ENCODE results near the gene POU2F3.
A peak's percentile ranks its signal among the peaks of the same experiment; 100 is the strongest.

The POU2F3 gene

DNA sequence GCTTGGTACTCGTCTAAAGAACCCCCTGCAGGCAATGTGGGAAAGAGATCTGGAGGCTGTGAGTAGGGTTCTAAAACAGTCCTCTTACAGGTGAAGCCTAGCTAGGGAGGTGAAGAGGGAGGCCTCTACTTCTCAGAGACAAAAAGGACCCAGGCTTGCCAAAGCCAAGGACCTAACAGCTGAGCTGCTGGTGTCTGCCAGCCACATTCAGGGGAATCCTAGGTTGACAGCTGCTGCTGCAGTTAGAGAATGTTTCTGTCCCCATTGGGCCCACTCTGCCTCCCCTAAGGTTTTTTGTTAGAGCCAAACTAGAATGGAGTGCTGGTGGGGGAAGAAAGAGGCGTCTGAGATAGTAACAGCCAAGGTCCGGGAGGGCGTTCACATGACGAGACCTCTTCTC, 58.5 kb downstream of the POU2F3 start:
- Histone ChIP-seq H2AFZ (ENCODE audit: low read depth, low read length) (no peak overlapping the region), H3K4me2 (ENCODE audit: low read length) (no peak overlapping the region), H3K4me3 (ENCODE audit: low read length) (no peak overlapping the region), H3K79me2 (ENCODE audit: low read length) (no peaks in the 10 kb centered on the region), H3K27ac (ENCODE audit: low read length) (no peak overlapping the region), H4K20me1 (ENCODE audit: insufficient read depth, low read length) (no peaks in the 10 kb centered on the region), H3K27me3 (ENCODE audit: low read depth, low read length) (peaks cover 71% of the 10 kb centered on the region), H3K9me3 (ENCODE audit: insufficient read depth, low read length) (no peaks in the 10 kb centered on the region), H3K4me1 (ENCODE audit: low read length) (no peaks in the 10 kb centered on the region), H3K36me3 (replicated peaks; ENCODE audit: low read depth, low read length) (no peaks in the 10 kb centered on the region), H3K9ac (ENCODE audit: low read length) (no peak overlapping the region)
- TF ChIP-seq, protein P1, sequence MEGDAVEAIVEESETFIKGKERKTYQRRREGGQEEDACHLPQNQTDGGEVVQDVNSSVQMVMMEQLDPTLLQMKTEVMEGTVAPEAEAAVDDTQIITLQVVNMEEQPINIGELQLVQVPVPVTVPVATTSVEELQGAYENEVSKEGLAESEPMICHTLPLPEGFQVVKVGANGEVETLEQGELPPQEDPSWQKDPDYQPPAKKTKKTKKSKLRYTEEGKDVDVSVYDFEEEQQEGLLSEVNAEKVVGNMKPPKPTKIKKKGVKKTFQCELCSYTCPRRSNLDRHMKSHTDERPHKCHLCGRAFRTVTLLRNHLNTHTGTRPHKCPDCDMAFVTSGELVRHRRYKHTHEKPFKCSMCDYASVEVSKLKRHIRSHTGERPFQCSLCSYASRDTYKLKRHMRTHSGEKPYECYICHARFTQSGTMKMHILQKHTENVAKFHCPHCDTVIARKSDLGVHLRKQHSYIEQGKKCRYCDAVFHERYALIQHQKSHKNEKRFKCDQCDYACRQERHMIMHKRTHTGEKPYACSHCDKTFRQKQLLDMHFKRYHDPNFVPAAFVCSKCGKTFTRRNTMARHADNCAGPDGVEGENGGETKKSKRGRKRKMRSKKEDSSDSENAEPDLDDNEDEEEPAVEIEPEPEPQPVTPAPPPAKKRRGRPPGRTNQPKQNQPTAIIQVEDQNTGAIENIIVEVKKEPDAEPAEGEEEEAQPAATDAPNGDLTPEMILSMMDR (IDR thresholded peaks at IDR 0.05; ENCODE audit: low read depth, low read length) = no peak
- no peak for TF ChIP-seq EZH2phosphoT487 (IDR thresholded peaks at IDR 0.05; ENCODE audit: low read depth)

DNA sequence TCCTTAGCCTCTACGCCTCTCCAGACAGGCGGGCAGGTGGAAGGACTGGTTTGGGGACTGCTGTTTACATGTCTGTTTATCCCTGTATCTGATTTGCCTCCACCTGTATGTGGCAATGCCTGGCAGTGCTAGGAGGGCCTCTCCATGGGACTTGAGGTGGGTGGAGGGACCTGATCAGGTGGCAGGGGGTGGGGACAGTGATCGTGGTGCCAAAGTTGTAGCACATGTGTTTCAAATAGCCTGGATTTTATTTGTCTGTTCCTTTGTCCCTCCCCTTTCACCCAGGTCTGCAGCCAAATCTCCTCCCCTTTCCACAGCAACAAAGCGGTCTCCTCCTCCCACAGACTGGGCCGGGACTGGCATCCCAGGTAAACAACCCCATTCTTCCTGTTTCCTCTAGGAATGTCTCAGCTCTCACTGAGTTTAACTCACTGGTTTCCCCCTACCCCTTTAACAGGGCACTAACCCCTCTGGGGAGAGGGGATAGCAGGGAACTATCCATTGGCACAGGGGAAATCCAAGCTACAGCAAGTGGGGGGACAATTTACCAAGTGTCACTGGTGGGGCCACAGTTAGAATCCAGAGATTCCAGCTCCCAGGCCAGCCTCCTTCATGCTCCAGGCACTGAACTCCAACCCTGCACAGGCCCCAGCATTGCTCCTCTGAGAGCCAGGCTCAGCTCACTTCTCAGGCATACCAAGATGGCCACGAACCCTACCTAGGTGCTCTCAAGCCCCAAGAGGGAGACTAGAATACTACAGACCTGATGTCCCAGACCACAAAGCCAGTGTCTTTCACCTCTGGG, 62.3 kb downstream of the POU2F3 start:
- no peaks in the 10 kb centered on the region for H3K9me3 ChIP-seq (ENCODE audit: insufficient read depth, low read length)
- peaks cover 36% of the 10 kb centered on the region for H3K27me3 ChIP-seq (ENCODE audit: low read depth, low read length)
- no peak overlapping the region for H3K4me3 ChIP-seq (ENCODE audit: low read length)
- no peak overlapping the region for H2AFZ ChIP-seq (ENCODE audit: low read depth, low read length)
- H3K36me3 ChIP-seq (replicated peaks; ENCODE audit: low read depth, low read length) = no peaks in the 10 kb centered on the region
- H3K27ac ChIP-seq (ENCODE audit: low read length) = no peak overlapping the region
- TF ChIP-seq EZH2phosphoT487 (IDR thresholded peaks at IDR 0.05; ENCODE audit: low read depth) = no peak
- TF ChIP-seq, protein P1 (IDR thresholded peaks at IDR 0.05; ENCODE audit: low read depth, low read length) = no peak
- peaks cover 18% of the 10 kb centered on the region for H3K4me1 ChIP-seq (ENCODE audit: low read length)
- H3K79me2 ChIP-seq (ENCODE audit: low read length) = no peaks in the 10 kb centered on the region
- no peak overlapping the region for H3K4me2 ChIP-seq (ENCODE audit: low read length)
- H4K20me1 ChIP-seq (ENCODE audit: insufficient read depth, low read length) = no peaks in the 10 kb centered on the region
- no peak overlapping the region for H3K9ac ChIP-seq (ENCODE audit: low read length)

DNA sequence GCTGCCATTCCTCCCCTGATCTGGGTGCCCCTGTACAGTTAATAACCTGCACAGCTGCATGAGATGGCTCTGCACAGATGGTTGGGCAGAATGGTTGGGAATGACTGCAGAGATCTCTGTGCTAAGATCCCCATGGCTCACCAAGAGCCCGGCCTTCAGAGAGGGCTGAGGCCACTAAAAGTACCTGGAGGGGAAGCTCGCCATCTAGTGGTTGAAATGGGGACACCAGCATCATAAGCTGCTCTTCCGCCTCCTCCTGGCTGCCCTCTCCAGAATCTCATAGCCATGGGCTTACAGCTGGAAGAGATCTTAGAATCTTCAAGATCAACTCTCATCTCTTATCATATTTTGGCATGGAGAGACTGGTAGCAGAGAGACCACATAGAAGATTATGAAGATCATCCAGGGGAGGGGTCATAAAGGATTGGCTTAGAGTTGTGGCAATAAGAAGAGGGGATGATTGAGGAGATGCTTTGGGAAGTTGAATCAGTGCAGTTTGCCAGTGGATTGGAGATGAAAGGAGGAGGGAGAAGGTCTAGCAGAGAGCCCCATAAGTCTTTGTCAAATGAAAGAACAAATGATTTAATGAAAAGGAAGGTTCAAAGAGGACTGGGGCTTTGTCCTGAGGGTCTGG, 63.2 kb downstream of the POU2F3 start:
- no peaks in the 10 kb centered on the region for H3K9me3 ChIP-seq (ENCODE audit: insufficient read depth, low read length)
- no peak overlapping the region for H3K4me3 ChIP-seq (ENCODE audit: low read length)
- H3K27me3 ChIP-seq (ENCODE audit: low read depth, low read length) = peaks cover 32% of the 10 kb centered on the region
- no peak overlapping the region for H3K9ac ChIP-seq (ENCODE audit: low read length)
- no peak overlapping the region for H3K27ac ChIP-seq (ENCODE audit: low read length)
- no peak for TF ChIP-seq EZH2phosphoT487 (IDR thresholded peaks at IDR 0.05; ENCODE audit: low read depth)
- TF ChIP-seq, protein P1 (IDR thresholded peaks at IDR 0.05; ENCODE audit: low read depth, low read length) = peak; percentile 97
- H3K79me2 ChIP-seq (ENCODE audit: low read length) = no peaks in the 10 kb centered on the region
- H4K20me1 ChIP-seq (ENCODE audit: insufficient read depth, low read length) = no peaks in the 10 kb centered on the region
- H2AFZ ChIP-seq (ENCODE audit: low read depth, low read length) = no peak overlapping the region
- no peaks in the 10 kb centered on the region for H3K36me3 ChIP-seq (replicated peaks; ENCODE audit: low read depth, low read length)
- H3K4me2 ChIP-seq (ENCODE audit: low read length) = no peak overlapping the region
- H3K4me1 ChIP-seq (ENCODE audit: low read length) = peaks cover 18% of the 10 kb centered on the region

DNA sequence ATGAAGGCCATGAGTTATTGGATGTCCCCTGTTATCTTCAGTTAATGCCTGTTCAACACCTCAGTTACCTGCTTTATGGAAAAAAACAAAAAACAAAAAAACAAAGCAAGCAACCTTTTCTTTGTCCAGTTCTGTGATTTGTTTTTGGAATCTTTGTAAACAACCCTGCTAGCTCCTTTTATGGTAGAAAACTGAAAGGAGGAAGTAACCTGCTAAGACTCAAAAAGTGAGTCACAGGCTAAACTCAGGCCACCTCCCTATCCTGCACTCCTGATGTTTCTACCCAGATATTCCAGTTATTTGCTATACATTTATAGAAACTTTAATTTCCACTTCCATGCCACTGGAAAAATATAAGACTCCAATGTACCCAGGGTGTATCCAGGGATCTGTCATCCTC, 64.6 kb downstream of the POU2F3 start:
- Histone ChIP-seq H3K4me3 (ENCODE audit: low read length) (no peak overlapping the region), H4K20me1 (ENCODE audit: insufficient read depth, low read length) (no peaks in the 10 kb centered on the region), H3K36me3 (replicated peaks; ENCODE audit: low read depth, low read length) (no peaks in the 10 kb centered on the region), H3K27ac (ENCODE audit: low read length) (no peak overlapping the region), H3K4me2 (ENCODE audit: low read length) (peak overlapping the region; percentile 46), H2AFZ (ENCODE audit: low read depth, low read length) (no peak overlapping the region; the same call in 1 of the 2 replicates), H3K4me1 (ENCODE audit: low read length) (peaks cover 18% of the 10 kb centered on the region), H3K79me2 (ENCODE audit: low read length) (no peaks in the 10 kb centered on the region), H3K9ac (ENCODE audit: low read length) (no peak overlapping the region), H3K27me3 (ENCODE audit: low read depth, low read length) (peaks cover 24% of the 10 kb centered on the region), H3K9me3 (ENCODE audit: insufficient read depth, low read length) (no peaks in the 10 kb centered on the region)
- TF ChIP-seq, protein P1 (IDR thresholded peaks at IDR 0.05; ENCODE audit: low read depth, low read length) = no peak
- TF ChIP-seq EZH2phosphoT487 (IDR thresholded peaks at IDR 0.05; ENCODE audit: low read depth) = no peak
